Measurements from ENCODE around the gene JPH3.

JPH3 gene

DNA sequence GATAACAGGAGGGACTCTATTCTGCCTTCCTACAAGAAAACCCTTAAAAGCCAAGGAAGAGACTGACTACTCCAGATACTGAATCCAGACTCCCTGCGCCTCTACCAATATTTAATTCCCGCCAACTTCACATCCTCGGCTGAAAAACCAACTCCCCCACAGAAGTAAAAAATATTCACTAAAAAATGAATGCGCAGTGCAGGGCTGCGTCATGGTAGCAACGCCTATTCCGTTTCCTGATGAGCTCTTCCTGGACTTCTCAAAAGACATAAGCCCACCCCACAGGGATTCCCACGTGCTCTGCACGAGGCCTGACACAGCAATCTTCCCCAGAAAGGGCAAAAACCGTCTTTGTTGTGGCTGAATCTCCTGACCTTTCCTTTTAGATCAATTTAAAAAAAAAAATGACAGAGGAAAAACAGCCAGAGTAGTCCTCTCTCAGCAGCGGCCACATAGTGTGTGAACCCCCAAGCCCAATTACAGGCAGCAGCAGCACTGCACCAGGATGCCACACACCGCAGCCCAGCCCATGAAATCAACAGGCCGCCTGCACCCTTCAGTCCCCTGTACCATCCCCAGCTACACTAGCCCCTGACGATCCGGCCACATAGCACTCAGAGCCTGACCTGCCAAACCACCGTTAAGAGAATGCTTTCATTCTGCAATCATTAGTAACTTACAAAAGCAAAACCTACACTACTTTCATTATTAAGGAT is 139.6 kb downstream of the JPH3 start:
- DNase-seq (ENCODE audit: low read depth): no peak

DNA sequence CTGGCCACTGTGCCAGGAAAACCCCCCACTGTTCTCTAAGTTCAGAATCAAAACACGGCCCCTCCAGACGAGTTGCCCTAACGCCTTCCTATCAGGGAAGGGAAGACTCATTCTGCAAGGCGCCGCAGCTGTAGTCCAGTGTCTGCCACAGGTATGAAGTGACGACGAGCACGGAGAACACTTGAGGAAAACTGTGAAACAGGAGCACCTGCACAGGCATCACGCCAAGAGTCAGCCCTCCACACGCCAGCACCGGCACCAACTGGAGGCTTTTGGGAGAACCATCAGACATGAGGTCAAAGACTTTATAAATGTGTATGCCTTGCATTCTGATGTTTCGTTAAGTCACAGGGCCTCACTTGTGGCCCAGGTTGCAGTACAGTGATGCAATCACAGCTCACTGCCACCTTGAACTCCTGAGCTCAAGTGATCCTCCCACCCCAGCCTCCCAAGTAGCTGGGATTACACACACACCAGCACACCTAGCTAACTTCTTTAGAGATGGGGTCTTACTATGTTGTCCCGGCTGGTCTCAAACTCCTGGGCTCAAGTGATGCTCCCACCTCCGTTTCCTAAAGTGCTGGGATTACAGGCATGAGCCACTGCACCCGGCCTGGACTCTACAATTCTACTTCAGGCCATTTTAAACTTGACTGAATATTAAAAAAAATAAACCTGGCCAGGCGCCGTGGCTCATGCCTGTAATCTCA is 140.6 kb downstream of the JPH3 start:
- DNase-seq (ENCODE audit: low read depth): no peak

GRCh38 chr16:87744750-87745514 is 142.6 kb downstream of the JPH3 start:
- no peak for DNase-seq (ENCODE audit: low read depth)

DNA sequence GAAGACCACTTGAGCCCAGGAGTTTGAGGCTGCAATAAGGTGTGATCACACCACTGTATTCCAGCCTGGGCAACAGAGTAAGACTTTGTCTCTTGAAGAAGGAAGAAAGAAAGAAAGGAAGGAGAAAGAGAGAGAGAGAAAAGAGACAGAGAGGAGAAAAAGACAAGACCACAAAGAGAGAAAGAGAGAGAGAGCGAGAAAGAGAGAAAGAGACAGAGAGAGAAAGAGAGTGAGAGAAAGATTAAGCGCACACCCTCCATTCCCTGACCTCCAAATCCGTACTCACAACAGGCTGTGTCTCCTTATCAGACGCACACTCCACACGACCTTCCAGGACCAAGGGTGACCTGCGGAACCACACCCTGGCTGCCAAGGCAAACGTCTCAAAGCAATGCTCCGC is 143.9 kb downstream of the JPH3 start:
- no peak for DNase-seq (ENCODE audit: low read depth)

Data from activated gamma-delta T cell treated with anti-CD3 and anti-CD28 coated beads, Interleukin-2, amount 50 U/mL, for 16 hours (primary cell).